Activated CD8-positive, alpha-beta T cell treated with anti-CD3 and anti-CD28 coated beads, Interleukin-2, amount 10 ng/mL, durations not matched to agents 7 days and 5 days (primary cell): ENCODE data around the gene CROCC. TPM values are rescaled to one million over a fixed set of nuclear protein-coding genes. Genes with fewer than 3 reads are reported as not detected.
A peak's percentile ranks its signal among the peaks of the same experiment; 100 is the strongest.
"Not testable (repeated sequence)": the region's sequence is repeated elsewhere in the genome, so short reads cannot be mapped to it uniquely, and the experiment has no call there.

Source experiments
- ATAC-seq: fragments of 150-1000 bp; cut with Tn5 transposase; one replicate; pipeline ENCODE4 v1.10.0; 2021; ENCODE audit warnings: moderate library complexity
- CTCF ChIA-PET: fragments of 350-600 bp; sonication (Branson Sonifier 250); formaldehyde crosslinking; loops from one replicate; lab custom pipeline; 2021; ENCODE audit warnings: antibody characterized with exemption; lab: Charles Lee
- POLR2A ChIA-PET: fragments of 350-600 bp; sonication (Branson Sonifier 250); formaldehyde crosslinking; loops from one replicate; lab custom pipeline; 2021; ENCODE audit warnings: antibody characterized with exemption; lab: Charles Lee
- DNase-seq: peaks from one replicate; pipeline ENCODE4 v3.0.0-alpha.2; 2020
- H3K27ac Mint-ChIP-seq: one replicate; pipeline ENCODE4 v1.8.0; 2021; ENCODE audit warnings: mild to moderate bottlenecking, mixed read lengths
- H3K27me3 Mint-ChIP-seq: one replicate; pipeline ENCODE4 v1.8.0; 2021; ENCODE audit warnings: low read depth, mixed read lengths
- H3K36me3 Mint-ChIP-seq: one replicate; pipeline ENCODE4 v1.8.0; 2021; ENCODE audit warnings: low read depth, mixed read lengths
- H3K4me1 Mint-ChIP-seq: one replicate; pipeline ENCODE4 v1.8.0; 2021; ENCODE audit warnings: low read depth, mixed read lengths
- H3K4me3 Mint-ChIP-seq: one replicate; pipeline ENCODE4 v1.8.0; 2021; ENCODE audit warnings: mild to moderate bottlenecking, mixed read lengths
- H3K9me3 Mint-ChIP-seq: one replicate; pipeline ENCODE4 v1.8.0; 2022; ENCODE audit warnings: mixed read lengths; ENCODE audit not compliant: insufficient read depth
- total RNA-seq, 2 experiments: library from RNA; stranded (reverse); gene quantifications; one replicate each; pipeline ENCODE4 v1.2.3, GENCODE V29; 2021

The CROCC gene, protein sequence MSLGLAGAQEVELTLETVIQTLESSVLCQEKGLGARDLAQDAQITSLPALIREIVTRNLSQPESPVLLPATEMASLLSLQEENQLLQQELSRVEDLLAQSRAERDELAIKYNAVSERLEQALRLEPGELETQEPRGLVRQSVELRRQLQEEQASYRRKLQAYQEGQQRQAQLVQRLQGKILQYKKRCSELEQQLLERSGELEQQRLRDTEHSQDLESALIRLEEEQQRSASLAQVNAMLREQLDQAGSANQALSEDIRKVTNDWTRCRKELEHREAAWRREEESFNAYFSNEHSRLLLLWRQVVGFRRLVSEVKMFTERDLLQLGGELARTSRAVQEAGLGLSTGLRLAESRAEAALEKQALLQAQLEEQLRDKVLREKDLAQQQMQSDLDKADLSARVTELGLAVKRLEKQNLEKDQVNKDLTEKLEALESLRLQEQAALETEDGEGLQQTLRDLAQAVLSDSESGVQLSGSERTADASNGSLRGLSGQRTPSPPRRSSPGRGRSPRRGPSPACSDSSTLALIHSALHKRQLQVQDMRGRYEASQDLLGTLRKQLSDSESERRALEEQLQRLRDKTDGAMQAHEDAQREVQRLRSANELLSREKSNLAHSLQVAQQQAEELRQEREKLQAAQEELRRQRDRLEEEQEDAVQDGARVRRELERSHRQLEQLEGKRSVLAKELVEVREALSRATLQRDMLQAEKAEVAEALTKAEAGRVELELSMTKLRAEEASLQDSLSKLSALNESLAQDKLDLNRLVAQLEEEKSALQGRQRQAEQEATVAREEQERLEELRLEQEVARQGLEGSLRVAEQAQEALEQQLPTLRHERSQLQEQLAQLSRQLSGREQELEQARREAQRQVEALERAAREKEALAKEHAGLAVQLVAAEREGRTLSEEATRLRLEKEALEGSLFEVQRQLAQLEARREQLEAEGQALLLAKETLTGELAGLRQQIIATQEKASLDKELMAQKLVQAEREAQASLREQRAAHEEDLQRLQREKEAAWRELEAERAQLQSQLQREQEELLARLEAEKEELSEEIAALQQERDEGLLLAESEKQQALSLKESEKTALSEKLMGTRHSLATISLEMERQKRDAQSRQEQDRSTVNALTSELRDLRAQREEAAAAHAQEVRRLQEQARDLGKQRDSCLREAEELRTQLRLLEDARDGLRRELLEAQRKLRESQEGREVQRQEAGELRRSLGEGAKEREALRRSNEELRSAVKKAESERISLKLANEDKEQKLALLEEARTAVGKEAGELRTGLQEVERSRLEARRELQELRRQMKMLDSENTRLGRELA (N-terminal part only)
- total RNA-seq = 10 to 100 TPM; 31.7 to 33.1 TPM

DNA sequence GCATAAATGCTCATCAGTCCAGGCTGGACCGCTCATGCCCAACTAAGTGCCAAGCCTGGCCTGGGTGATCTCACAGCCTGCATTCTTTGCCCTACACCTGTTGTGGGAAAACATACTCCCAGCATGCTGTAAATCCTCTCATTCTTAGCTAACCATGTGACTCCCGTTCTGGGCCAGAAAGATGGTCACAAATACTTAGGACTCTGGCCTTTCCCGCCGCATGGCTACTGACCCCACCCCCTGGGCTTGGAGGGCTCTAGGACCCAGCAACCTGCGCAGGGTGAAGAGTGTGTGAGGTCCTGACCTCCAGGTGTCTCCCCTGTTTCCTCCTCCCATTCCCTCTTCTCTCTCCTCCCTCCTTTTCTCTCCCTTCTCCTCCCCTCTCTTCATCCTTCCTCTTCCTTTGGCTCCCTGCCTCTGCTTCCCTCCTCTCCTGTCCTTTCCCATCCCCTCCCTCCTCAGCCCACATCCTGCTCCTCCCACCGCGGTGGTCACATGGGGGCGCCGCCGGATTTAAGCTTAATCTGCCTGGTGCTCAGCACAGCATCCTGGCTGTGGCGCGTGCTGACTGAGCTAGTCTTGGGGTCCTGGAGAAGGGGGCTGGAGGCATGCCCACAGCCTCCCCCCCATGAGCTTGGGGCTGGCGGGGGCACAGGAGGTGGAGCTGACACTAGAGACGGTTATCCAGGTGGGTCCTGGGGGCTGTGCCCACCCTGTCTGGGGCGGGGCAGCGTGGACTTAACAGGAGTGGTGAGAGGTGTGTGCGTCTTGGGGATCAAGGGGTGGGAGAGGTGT lies at the start of gene CROCC:
TSS of gene CROCC (plus strand) at position 541 of the 795 bp plus-strand sequence. CDS start at position 629, 88 bp downstream.
- H3K27me3 Mint-ChIP-seq = no peaks in the 10 kb centered on the region
- H3K4me3 Mint-ChIP-seq = peak within 1 kb of the TSS; percentile 74
- peak; percentile 80 for ATAC-seq
- CTCF ChIA-PET = interaction anchor here (0.6 to 2.1 kb wide), 5 partner anchors 13 to 124 kb away, joined by 3 to 9 read pairs (median 3); no protein-coding TSS in a partner anchor
- H3K36me3 Mint-ChIP-seq = no peaks in the 10 kb centered on the region
- H3K9me3 Mint-ChIP-seq = no peaks in the 10 kb centered on the region
- peak within 1 kb of the TSS; percentile 89 for H3K27ac Mint-ChIP-seq
- peaks cover 30% of the 10 kb centered on the region for H3K4me1 Mint-ChIP-seq
- peak; percentile 72 for DNase-seq
- POLR2A ChIA-PET = interaction anchor here (0.9 to 1.5 kb wide), 2 partner anchors 17 to 25 kb away, joined by 7 to 8 read pairs; partner anchors contain the start of gene RNU1-2

DNA sequence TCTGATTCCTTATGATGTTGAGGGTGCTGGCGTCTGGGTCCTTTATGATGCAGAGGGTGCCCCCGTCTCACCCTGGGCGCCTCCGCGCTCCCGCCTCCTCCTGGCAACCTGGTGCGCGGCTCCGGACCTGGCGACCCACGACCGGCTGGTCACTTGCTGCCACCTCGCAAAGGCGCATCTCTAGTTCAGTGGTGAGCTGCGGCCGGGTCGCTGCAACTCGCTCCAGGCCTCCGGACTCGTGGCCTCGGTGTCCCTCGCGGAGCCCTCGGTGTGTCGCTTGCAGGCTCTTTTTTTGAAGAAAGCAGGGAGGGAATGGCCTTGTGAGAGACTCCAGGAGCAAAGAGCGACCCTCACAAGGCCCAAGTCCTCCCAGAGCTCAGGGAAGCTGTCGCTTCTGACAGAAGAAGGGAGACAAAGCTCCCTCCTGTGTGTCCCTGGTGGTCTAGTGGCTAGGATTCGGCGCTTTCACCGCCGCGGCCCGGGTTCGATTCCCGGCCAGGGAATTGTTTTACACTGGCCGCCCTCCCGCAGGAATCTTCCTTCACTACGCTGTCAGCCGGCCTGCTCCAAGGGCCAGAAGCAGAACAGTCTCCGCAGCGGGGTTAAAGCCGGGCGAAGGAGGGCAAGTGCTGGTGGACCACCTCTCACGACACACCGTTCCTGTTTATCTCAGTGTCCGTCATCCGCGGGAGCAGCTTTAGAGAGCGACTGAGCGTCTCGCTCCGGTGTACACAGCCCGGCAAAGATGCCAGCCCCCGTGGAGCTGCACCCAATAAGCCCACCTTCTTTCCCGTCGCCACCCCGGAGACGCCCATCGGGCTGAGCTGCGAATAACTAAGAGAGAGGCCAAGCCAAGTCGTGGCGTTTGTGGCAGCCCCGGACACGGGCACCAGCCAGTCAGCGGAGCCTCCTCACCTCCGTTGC lies 49.3 kb upstream of the CROCC start:
- H3K36me3 Mint-ChIP-seq, H3K4me3 Mint-ChIP-seq, H3K4me1 Mint-ChIP-seq, DNase-seq, H3K27ac Mint-ChIP-seq, CTCF ChIA-PET, H3K9me3 Mint-ChIP-seq, POLR2A ChIA-PET: not testable (repeated sequence)
- peaks cover 25% of the 10 kb centered on the region for H3K27me3 Mint-ChIP-seq
- peak; percentile 42 for ATAC-seq

DNA sequence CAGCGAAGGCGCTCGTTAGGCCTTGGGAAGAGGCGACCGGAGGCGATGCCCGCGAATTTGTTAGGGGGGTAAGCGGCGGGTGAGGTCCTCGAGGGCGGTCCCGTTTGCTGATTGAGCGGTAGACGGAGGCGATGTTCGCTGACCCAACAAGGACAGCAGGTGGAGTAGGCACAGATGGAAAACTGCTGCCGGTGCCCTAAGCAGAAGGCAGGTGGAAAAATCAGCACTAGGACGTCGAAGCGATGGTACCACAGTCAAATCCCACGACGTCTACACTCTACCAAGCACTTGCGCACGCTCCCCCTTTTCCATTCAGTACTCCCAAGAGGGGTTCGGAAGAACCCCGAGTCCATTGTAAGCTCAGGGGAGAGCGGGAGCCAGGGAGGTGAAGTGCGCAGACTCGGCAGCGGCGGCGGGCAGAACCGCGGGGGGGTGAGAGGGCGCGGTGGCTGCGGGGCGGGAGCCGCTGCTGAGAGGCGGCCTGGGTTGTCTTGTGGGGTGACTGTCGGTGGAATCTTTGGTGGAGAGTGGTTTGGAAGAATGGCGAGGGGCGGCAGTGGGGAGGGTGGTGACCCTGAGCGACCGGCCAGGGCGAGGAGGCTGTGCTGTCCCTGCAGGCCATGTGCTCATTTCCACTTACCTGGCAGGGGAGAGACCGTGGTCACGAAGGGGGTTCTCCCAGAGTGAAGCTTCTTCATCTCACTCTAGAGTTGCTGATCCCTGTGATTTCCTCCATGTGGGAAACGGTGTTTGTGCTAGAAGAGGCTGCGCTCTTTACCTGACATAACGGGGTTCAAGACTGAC lies 48.5 kb upstream of the CROCC start:
- H3K4me3 Mint-ChIP-seq, ATAC-seq, POLR2A ChIA-PET, H3K9me3 Mint-ChIP-seq, H3K36me3 Mint-ChIP-seq, H3K4me1 Mint-ChIP-seq, H3K27ac Mint-ChIP-seq, CTCF ChIA-PET, DNase-seq: not testable (repeated sequence)
- peaks cover 25% of the 10 kb centered on the region for H3K27me3 Mint-ChIP-seq

DNA sequence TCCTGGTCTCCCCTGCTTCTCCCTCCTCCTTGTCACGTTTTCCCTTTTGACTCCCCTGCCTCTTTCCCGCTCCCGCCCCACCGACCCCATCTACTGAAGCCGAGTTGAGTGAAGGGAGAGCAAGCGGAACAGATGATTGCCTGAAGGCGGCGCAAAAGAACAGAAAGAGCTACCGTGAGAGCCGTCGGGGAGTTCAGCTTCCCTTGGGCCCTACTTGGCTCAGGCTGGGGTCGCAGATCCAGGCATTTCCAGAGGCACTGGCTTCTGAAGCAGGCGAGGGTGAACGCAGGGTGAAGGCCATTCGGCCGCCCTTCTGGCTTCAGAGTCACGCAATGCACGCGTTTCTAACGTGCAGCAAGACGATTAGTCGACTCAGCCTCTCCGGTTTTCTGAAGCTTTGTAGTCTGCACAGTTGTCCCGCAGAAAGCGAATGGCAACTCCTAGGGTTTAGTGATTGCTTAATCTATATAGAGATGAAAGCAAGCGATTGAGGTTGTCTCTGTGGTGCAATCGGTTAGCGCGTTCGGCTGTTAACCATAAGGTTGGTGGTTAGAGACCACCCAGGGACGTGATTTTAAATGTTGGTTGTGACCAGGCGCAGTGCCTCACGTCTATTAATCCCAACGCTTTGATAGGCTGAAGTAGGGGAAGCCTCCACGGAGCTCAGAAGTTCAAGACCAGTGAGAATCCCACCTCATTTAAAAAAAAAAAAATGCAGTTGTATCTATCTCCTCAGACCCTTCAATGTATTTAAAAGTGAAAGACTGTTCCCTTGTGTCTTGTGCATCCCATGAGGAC lies 46.6 kb upstream of the CROCC start:
- CTCF ChIA-PET, H3K4me3 Mint-ChIP-seq, H3K36me3 Mint-ChIP-seq, H3K9me3 Mint-ChIP-seq, DNase-seq, H3K27ac Mint-ChIP-seq, ATAC-seq, POLR2A ChIA-PET, H3K4me1 Mint-ChIP-seq: not testable (repeated sequence)
- H3K27me3 Mint-ChIP-seq = peaks cover 32% of the 10 kb centered on the region

DNA sequence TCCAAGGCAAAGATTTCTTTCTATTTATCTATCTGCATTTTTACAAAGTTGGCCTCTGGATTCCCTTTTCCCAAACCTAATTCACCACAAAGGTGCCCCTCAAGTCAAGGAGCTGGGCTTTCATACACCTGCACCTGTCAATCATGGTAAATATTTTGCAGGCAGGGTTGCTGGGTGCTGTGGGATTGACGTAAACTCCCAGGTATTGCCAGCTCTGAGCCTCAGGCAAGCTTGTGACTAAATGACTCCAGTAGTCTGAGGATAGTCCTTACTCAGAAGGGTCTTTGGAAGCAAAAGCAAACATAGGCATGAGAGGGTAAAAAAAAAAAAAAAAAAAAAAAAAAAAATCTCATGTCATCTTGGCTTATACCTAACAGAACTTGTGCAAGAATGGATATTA lies 40.0 kb upstream of the CROCC start:
- H3K4me3 Mint-ChIP-seq, H3K36me3 Mint-ChIP-seq, ATAC-seq, DNase-seq, H3K4me1 Mint-ChIP-seq, H3K9me3 Mint-ChIP-seq, H3K27ac Mint-ChIP-seq, POLR2A ChIA-PET, CTCF ChIA-PET: not testable (repeated sequence)
- peaks cover 48% of the 10 kb centered on the region for H3K27me3 Mint-ChIP-seq

DNA sequence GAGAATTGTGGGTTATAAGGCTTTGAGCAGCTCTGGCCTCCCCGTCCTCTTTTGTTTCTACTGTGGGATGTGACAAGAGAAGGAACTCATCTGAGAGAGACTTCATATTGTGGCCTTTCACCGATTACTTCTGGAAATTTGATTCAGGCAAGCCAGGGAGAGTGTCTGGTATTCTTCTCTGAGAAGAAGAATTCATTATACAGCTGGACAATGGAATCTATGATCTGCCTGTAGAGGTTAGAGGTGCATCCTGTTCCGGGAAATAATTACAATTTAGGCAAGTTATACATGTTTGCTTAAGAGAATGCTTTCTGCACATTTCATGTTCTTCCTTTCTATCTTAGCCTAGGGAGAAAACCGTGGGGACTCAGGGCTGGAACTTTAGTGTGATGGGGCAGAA lies 38.7 kb upstream of the CROCC start:
- ChIA-PET CTCF (no interaction called here), POLR2A (interaction anchor here (0.6 kb wide), 1 partner anchor 14 kb away, joined by 3 read pairs; no protein-coding TSS in a partner anchor)
- Mint-ChIP-seq H3K4me3 (no peak overlapping the region), H3K27ac (no peak overlapping the region), H3K4me1 (no peaks in the 10 kb centered on the region), H3K36me3 (no peaks in the 10 kb centered on the region), H3K27me3 (peaks cover 54% of the 10 kb centered on the region), H3K9me3 (no peaks in the 10 kb centered on the region)
- no peak for ATAC-seq
- no peak for DNase-seq

DNA sequence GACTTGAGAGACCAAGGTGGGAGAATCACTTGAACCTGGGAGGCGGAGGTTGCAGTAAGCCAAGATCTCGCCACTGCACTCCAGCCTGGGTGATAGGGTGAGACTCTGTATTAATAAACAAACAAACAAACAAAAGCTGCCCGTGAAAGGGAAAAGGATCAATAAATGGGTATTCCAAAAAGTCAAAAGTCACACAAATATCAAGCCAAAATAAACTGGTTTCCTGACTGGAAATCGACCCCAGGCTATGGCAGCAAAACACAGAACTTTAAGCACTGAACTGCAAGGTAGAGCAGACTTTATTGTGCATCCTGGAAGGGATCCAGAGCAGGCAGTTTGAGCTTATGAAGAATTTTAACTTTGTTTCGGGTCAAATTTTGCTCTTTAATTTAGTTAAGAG lies 37.2 kb upstream of the CROCC start:
- ATAC-seq, H3K9me3 Mint-ChIP-seq, H3K27ac Mint-ChIP-seq, H3K36me3 Mint-ChIP-seq, H3K4me1 Mint-ChIP-seq, H3K4me3 Mint-ChIP-seq, POLR2A ChIA-PET, CTCF ChIA-PET, DNase-seq: not testable (repeated sequence)
- peaks cover 61% of the 10 kb centered on the region for H3K27me3 Mint-ChIP-seq

DNA sequence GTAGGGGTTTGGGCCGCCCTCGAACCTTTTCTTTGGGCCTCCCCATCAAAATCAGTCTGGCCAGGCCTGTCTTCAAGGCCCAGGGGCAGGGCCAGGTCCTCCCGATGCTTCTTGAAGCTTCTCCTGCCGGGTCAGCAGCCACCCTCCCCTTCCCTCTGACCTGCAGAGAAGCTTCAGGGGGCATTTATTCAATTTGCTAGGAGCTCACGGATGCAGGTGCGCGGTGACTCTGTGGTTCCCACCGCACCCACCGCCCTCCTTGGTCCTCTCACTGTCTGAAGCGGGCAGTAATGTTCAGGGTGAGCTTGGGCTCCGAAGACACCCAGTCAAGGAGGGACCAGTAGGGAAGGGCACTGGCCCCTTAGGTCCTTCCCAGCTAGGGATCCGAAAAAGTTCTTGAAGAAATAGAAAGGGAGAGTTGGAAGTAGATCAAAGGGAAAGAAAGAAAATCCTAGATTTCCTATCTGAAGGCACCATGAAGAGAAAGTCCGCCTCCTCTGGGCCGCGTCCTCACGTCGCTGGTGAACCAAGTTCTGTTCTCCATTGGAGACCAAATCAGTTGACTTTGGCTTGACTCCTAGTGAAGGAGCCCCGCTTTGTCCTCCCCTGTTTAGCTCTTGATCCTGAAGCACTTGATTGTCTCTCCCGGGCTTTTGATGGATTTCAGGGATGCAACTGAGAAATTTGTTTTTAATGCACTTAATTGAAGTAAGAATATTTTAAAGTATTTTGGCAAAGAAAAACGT lies 34.7 kb upstream of the CROCC start:
- CTCF ChIA-PET = no interaction called here
- Mint-ChIP-seq H3K27ac (no peak overlapping the region), H3K9me3 (no peaks in the 10 kb centered on the region), H3K27me3 (peaks cover 59% of the 10 kb centered on the region), H3K36me3 (no peaks in the 10 kb centered on the region), H3K4me3 (no peak overlapping the region), H3K4me1 (peaks cover 17% of the 10 kb centered on the region)
- DNase-seq (no peak), ATAC-seq (no peak)
- POLR2A ChIA-PET = no interaction called here
